Endothelial cell of umbilical vein (primary cell): ENCODE results near the gene LRRIQ1. TPM values are rescaled to one million over a fixed set of nuclear protein-coding genes. Genes with fewer than 3 reads are reported as not detected.

ENCODE experiments used
- BruUV-seq: library from RNA; stranded (reverse); fragments of 400-500 nt; replicated peaks from 2 replicates; lab custom pipeline; 2021; lab: Mats Ljungman, UMichigan
- CTCF ChIA-PET: fragments of 300-600, 350-600 bp; sonication (Branson Sonifier 250); formaldehyde crosslinking; loops from one replicate; lab custom pipeline; 2021; ENCODE audit warnings: antibody characterized with exemption, inconsistent platforms; lab: Charles Lee
- POLR2A ChIA-PET: fragments of 300-600, 350-600 bp; sonication (Branson Sonifier 250); formaldehyde crosslinking; loops from one replicate; lab custom pipeline; 2021; ENCODE audit warnings: antibody characterized with exemption, inconsistent platforms; lab: Charles Lee
- DNase-seq: peaks from one replicate; pipeline ENCODE4 v3.0.0-alpha.2; 2011; ENCODE audit warnings: low read depth, low spot score
- FAIRE-seq: peaks from 2 replicates; lab custom pipeline; 2011; peaks lifted over from hg19 to GRCh38; lab: Jason Lieb, UNC
- H2AFZ ChIP-seq: 2 replicates; pipeline ENCODE4 v1.6.0; 2012; ENCODE audit warnings: low read depth, low read length, control low read depth, inconsistent platforms
- H3K27ac ChIP-seq: 2 replicates; pipeline ENCODE4 v1.5.1; 2011; ENCODE audit warnings: low read depth, mild to moderate bottlenecking, control low read depth, low read length, moderate library complexity; ENCODE audit not compliant: insufficient read depth
- H3K27me3 ChIP-seq, 2 experiments: 2 replicates each; pipeline versions ENCODE4 v1.6.0 to v1.6.1; 2011; ENCODE audit warnings: low read length in 2 of 2, mixed read lengths in 1 of 2; ENCODE audit not compliant: control insufficient read depth in 2 of 2, insufficient read depth in 2 of 2
- H3K36me3 ChIP-seq, 2 experiments: 2 replicates in 1 of 2; 3 replicates in 1 of 2; pipeline ENCODE4 v1.5.1; 2011; ENCODE audit warnings: low read length in 2 of 2, mild to moderate bottlenecking in 1 of 2, moderate library complexity in 1 of 2; ENCODE audit not compliant: control insufficient read depth in 2 of 2, insufficient read depth in 2 of 2; ENCODE audit errors: extremely low read depth in 1 of 2
- H3K4me1 ChIP-seq: 3 replicates; pipeline ENCODE4 v1.5.1; 2011; ENCODE audit warnings: mild to moderate bottlenecking, low read length; ENCODE audit not compliant: control insufficient read depth, insufficient read depth; ENCODE audit errors: extremely low read depth
- H3K4me2 ChIP-seq: 2 replicates; pipeline ENCODE4 v1.6.1; 2011; ENCODE audit warnings: low read length, control low read depth, mixed read lengths; ENCODE audit not compliant: insufficient read depth
- H3K4me3 ChIP-seq, 3 experiments: fragments of 200-600 bp in 1 of 3; sonication (generic), shearing (Covaris generic) in 1 of 3; replicated peaks in 1 of 3; 2 replicates each; pipeline ENCODE4 v1.5.1; 2011 to 2016; ENCODE audit warnings: control low read depth in 3 of 3, low read length in 3 of 3, mild to moderate bottlenecking in 2 of 3, inconsistent platforms in 1 of 3, low read depth in 1 of 3, moderate library complexity in 1 of 3; ENCODE audit not compliant: insufficient read depth in 1 of 3
- H3K79me2 ChIP-seq: 2 replicates; pipeline ENCODE4 v1.6.0; 2012; ENCODE audit warnings: low read length, inconsistent platforms; ENCODE audit not compliant: control insufficient read depth, insufficient read depth
- H3K9ac ChIP-seq: replicated peaks from 2 replicates; pipeline ENCODE3; 2011; ENCODE audit warnings: low read length, control low read depth; ENCODE audit not compliant: insufficient read depth; ENCODE audit errors: extremely low read depth
- H3K9me1 ChIP-seq: replicated peaks from 3 replicates; pipeline ENCODE4 v1.6.0; 2011; ENCODE audit warnings: mild to moderate bottlenecking, low read length; ENCODE audit not compliant: control insufficient read depth, insufficient read depth; ENCODE audit errors: extremely low read depth
- H3K9me3 ChIP-seq: replicated peaks from 2 replicates; pipeline ENCODE4 v1.5.1; 2012; ENCODE audit warnings: low read length, inconsistent platforms; ENCODE audit not compliant: control insufficient read depth, insufficient read depth
- H4K20me1 ChIP-seq: replicated peaks from 2 replicates; pipeline ENCODE3; 2011; ENCODE audit warnings: mild to moderate bottlenecking, low read length; ENCODE audit not compliant: control insufficient read depth, insufficient read depth; ENCODE audit errors: extremely low read depth
- CTCF ChIP-seq, 2 donors: IDR thresholded peaks; 1 replicate in 1 of 2; 2 replicates in 1 of 2; pipeline ENCODE4 v1.5.1; 2011; ENCODE audit warnings: low read length in 2 of 2, mild to moderate bottlenecking in 2 of 2, moderate library complexity in 2 of 2, control low read depth in 1 of 2, inconsistent platforms in 1 of 2, low read depth in 1 of 2; ENCODE audit not compliant: insufficient read depth in 1 of 2; ENCODE audit errors: extremely low read depth in 1 of 2
- EZH2 ChIP-seq: IDR thresholded peaks from 2 replicates; pipeline ENCODE4 v1.6.1; 2012; ENCODE audit warnings: borderline replicate concordance, low read depth, mild to moderate bottlenecking, moderate library complexity, low read length, inconsistent platforms; ENCODE audit not compliant: severe bottlenecking
- GATA2 ChIP-seq: IDR thresholded peaks from 2 replicates; pipeline ENCODE4 v1.7.0; 2011; ENCODE audit warnings: low read depth, mild to moderate bottlenecking, moderate library complexity, mixed read lengths, low read length; ENCODE audit not compliant: insufficient read length, insufficient read depth
- JUN ChIP-seq: IDR thresholded peaks from 2 replicates; pipeline ENCODE4 v1.6.1; 2011; ENCODE audit warnings: borderline replicate concordance, low read depth; ENCODE audit not compliant: insufficient read length, insufficient read depth
- MAX ChIP-seq: IDR thresholded peaks from 2 replicates; pipeline ENCODE4 v1.6.1; 2011; ENCODE audit not compliant: insufficient read depth, insufficient read length
- POLR2A ChIP-seq: IDR thresholded peaks from 2 replicates; pipeline ENCODE4 v1.6.1; 2012; ENCODE audit warnings: low read depth, mild to moderate bottlenecking, control low read depth, low read length
- POLR2AphosphoS5 ChIP-seq: IDR thresholded peaks from 2 replicates; pipeline ENCODE4 v1.6.1; 2012; ENCODE audit warnings: low read depth, mild to moderate bottlenecking, control low read depth, low read length, moderate library complexity; ENCODE audit not compliant: insufficient read depth
- dilution Hi-C: fragments of 300-500 bp; cut with MboI; formaldehyde crosslinking; loops from one replicate; pipeline ENCODE4 v1.15.0; 2019; ENCODE audit warnings: low sequenced_read_pairs; ENCODE audit not compliant: extremely low pct_ligation_motif_present
- intact Hi-C: fragments of 100-400 bp; cut with micrococcal nuclease; formaldehyde crosslinking; loops from one replicate; pipeline ENCODE4 v1.10.0; 2022
- polyA plus RNA-seq, 4 experiments: library from polyadenylated mRNA; depleted of rRNA in 3 of 4; stranded (reverse) in 3 of 4; unstranded in 1 of 4; fragments of >200 nt; gene quantifications; 2 replicates each; pipeline versions ENCODE4 v1.2.1 to v1.2.3, GENCODE V29; 2011 to 2012; ENCODE audit warnings: missing spikeins in 1 of 4
- total RNA-seq: library from RNA; stranded (reverse); gene quantifications from 2 replicates; pipeline ENCODE4 v1.2.3, GENCODE V29; 2021

The LRRIQ1 gene
- total and polyA plus RNA-seq, 2 donors (not counting 3 experiments of a cell fraction or from before 2014, with no cell fraction given): 0.08 to 0.20 TPM

- Histone ChIP-seq H3K27ac (no peak overlapping the region), H3K79me2 (peaks cover 6% of the 10 kb centered on the region), H3K9me1 (no peaks in the 10 kb centered on the region), H3K27me3 (peaks cover 31 to 47% of the 10 kb centered on the region in 2 experiments), H3K4me2 (no peak overlapping the region), H3K36me3 (no peaks in the 10 kb centered on the region), H2AFZ (no peak overlapping the region), H3K4me1 (peaks cover 14% of the 10 kb centered on the region), H3K4me3 (no peak overlapping the region), H3K9ac (no peak overlapping the region), H3K9me3 (no peaks in the 10 kb centered on the region), H4K20me1 (no peaks in the 10 kb centered on the region)
- FAIRE-seq: no peak
- TF ChIP-seq GATA2 (no peak), POLR2A (no peak), POLR2AphosphoS5 (no peak), EZH2 (no peak), JUN (no peak), MAX (no peak), CTCF (IDR thresholded peaks at IDR 0.05; ENCODE audit: extremely low read depth in 1 of 2, insufficient read depth in 1 of 2, low read depth in 1 of 2, low read length in 2 of 2) (no peak)
- intact Hi-C loops (no loop called here), dilution Hi-C loops (no loop called here)
- POLR2A ChIA-PET: no interaction called here
- DNase-seq: no peak
- CTCF ChIA-PET: interaction anchor here (1.6 kb wide), 1 partner anchor 165 kb away, joined by 4 read pairs; no protein-coding TSS in a partner anchor
- BruUV-seq: no TSS peak
Observed at GRCh38 chr12:85277191-85277590, 241.0 kb downstream of the LRRIQ1 start.
